ENCODE data around the gene TOR1B. TPM values are rescaled to one million over a fixed set of nuclear protein-coding genes. Genes with fewer than 3 reads are reported as not detected.

The TOR1B gene
- polyA plus RNA-seq, 3 donors from 2014 or later, result 23.2 to 45.1 (median 25.8) TPM

GRCh38 chr9:129849901-129850300, 46.9 kb downstream of the TOR1B start:
- Mint-ChIP-seq H3K9me3 (no peaks in the 10 kb centered on the region), H3K27me3 (ENCODE audit: low read depth in 3 of 3) (peaks cover 0 to 2% (median 2%) of the 10 kb centered on the region in 3 donors), H3K4me3 (no peak overlapping the region), H3K27ac (peak overlapping the region in 2 of 6 donors; percentile 9 to 31), H3K4me1 (peaks cover 26 to 36% of the 10 kb centered on the region in 2 donors), H3K36me3 (peaks cover 22 to 43% (median 38%) of the 10 kb centered on the region in 3 donors)
- DNase-seq, result no peak

GRCh38 chr9:129850821-129851550, 48.0 kb downstream of the TOR1B start:
- H3K27me3 Mint-ChIP-seq (ENCODE audit: low read depth in 3 of 3), result peaks cover 0 to 4% (median 2%) of the 10 kb centered on the region in 3 donors
- H3K4me1 Mint-ChIP-seq, result peaks cover 28 to 38% of the 10 kb centered on the region in 2 donors
- H3K4me3 Mint-ChIP-seq, result no peak overlapping the region
- H3K36me3 Mint-ChIP-seq, result peaks cover 29 to 51% (median 44%) of the 10 kb centered on the region in 3 donors
- no peak for DNase-seq
- H3K9me3 Mint-ChIP-seq, result no peaks in the 10 kb centered on the region
- H3K27ac Mint-ChIP-seq, result peak overlapping the region in 1 of 6 donors; percentile 12

- H3K4me3 Mint-ChIP-seq, result no peak overlapping the region
- H3K36me3 Mint-ChIP-seq, result peaks cover 30 to 57% (median 45%) of the 10 kb centered on the region in 3 donors
Observed at GRCh38 chr9:129851821-129852220, 48.8 kb downstream of the TOR1B start.

GRCh38 chr9:129852579-129852978, 49.6 kb downstream of the TOR1B start:
- H3K27ac Mint-ChIP-seq, result no peak overlapping the region

More at GRCh38 chr9:129851821-129852220, 48.8 kb downstream of the TOR1B start:
- DNase-seq, result no peak
- Mint-ChIP-seq H3K4me1 (peaks cover 33 to 46% of the 10 kb centered on the region in 2 donors), H3K27me3 (ENCODE audit: low read depth in 3 of 3) (peaks cover 0 to 4% (median 2%) of the 10 kb centered on the region in 3 donors), H3K27ac (peak overlapping the region in 1 of 6 donors; percentile 55), H3K9me3 (no peaks in the 10 kb centered on the region)

GRCh38 chr9:129853614-129854013, 50.6 kb downstream of the TOR1B start:
- DNase-seq, result no peak
- no peaks in the 10 kb centered on the region for H3K9me3 Mint-ChIP-seq
- H3K27me3 Mint-ChIP-seq (ENCODE audit: low read depth in 3 of 3), result peaks cover 2 to 4% (median 3%) of the 10 kb centered on the region in 3 donors
- peak overlapping the region in 3 of 5 donors; percentile 14 to 77 (median 45) for H3K4me3 Mint-ChIP-seq
- H3K4me1 Mint-ChIP-seq, result peaks cover 33 to 46% of the 10 kb centered on the region in 2 donors
- peaks cover 30 to 64% (median 50%) of the 10 kb centered on the region in 3 donors for H3K36me3 Mint-ChIP-seq
- H3K27ac Mint-ChIP-seq, result peak overlapping the region in 2 of 6 donors; percentile 28 to 60

More at GRCh38 chr9:129852579-129852978, 49.6 kb downstream of the TOR1B start:
- H3K27me3 Mint-ChIP-seq (ENCODE audit: low read depth in 3 of 3), result peaks cover 2 to 4% (median 2%) of the 10 kb centered on the region in 3 donors
- peaks cover 33 to 46% of the 10 kb centered on the region in 2 donors for H3K4me1 Mint-ChIP-seq
- H3K36me3 Mint-ChIP-seq, result peaks cover 30 to 56% (median 50%) of the 10 kb centered on the region in 3 donors
- H3K4me3 Mint-ChIP-seq, result no peak overlapping the region
- no peak for DNase-seq
- H3K9me3 Mint-ChIP-seq, result no peaks in the 10 kb centered on the region

- Mint-ChIP-seq H3K4me1 (peaks cover 33 to 44% of the 10 kb centered on the region in 2 donors), H3K36me3 (peaks cover 30 to 66% (median 50%) of the 10 kb centered on the region in 3 donors), H3K27me3 (ENCODE audit: low read depth in 3 of 3) (peaks cover 2 to 6% (median 4%) of the 10 kb centered on the region in 3 donors), H3K9me3 (no peaks in the 10 kb centered on the region), H3K27ac (peak overlapping the region; percentile 3 to 77 (median 46)), H3K4me3 (peak overlapping the region; percentile 15 to 77 (median 62))
- DNase-seq, result peak; percentile 43 to 55 (median 47)
Observed at GRCh38 chr9:129854588-129855110, 51.7 kb downstream of the TOR1B start.

GRCh38 chr9:129857207-129857606, 54.2 kb downstream of the TOR1B start:
- H3K27me3 Mint-ChIP-seq (ENCODE audit: low read depth in 3 of 3), result peaks cover 2 to 9% (median 4%) of the 10 kb centered on the region in 3 donors
- H3K36me3 Mint-ChIP-seq, result peaks cover 24 to 57% (median 39%) of the 10 kb centered on the region in 3 donors
- H3K27ac Mint-ChIP-seq, result peak overlapping the region in 1 of 6 donors; percentile 40
- H3K4me3 Mint-ChIP-seq, result no peak overlapping the region
- H3K9me3 Mint-ChIP-seq, result no peaks in the 10 kb centered on the region
- H3K4me1 Mint-ChIP-seq, result peaks cover 37 to 48% of the 10 kb centered on the region in 2 donors
- no peak for DNase-seq

GRCh38 chr9:129858167-129858962, 55.4 kb downstream of the TOR1B start:
- Mint-ChIP-seq H3K36me3 (peaks cover 19 to 55% (median 38%) of the 10 kb centered on the region in 3 donors), H3K27ac (peak overlapping the region in 3 of 6 donors; percentile 53 to 80 (median 62)), H3K4me3 (no peak overlapping the region), H3K9me3 (no peaks in the 10 kb centered on the region), H3K4me1 (peaks cover 46 to 54% of the 10 kb centered on the region in 2 donors), H3K27me3 (ENCODE audit: low read depth in 3 of 3) (peaks cover 2 to 9% (median 4%) of the 10 kb centered on the region in 3 donors)
- no peak for DNase-seq

Other genes with a start within 250 kb of the TOR1B start
- gene C9orf50, start 182.1 kb upstream of the TOR1B start, polyA plus RNA-seq, result not detected
- 10 to 100 TPM; 33.8 to 41.3 (median 35.8) TPM for gene NTMT1, start 177.0 kb upstream of the TOR1B start, polyA plus RNA-seq
- 10 to 100 TPM; 13.9 to 26.6 (median 19.9) TPM for gene ASB6, start 161.0 kb upstream of the TOR1B start, polyA plus RNA-seq
- gene PRRX2, start 137.5 kb upstream of the TOR1B start, polyA plus RNA-seq, result under 1 TPM in 1 of 3 donors, not detected in 2; 0.18 TPM
- gene PTGES, start 50.1 kb upstream of the TOR1B start, polyA plus RNA-seq, result not detected
- gene TOR1A, start 21.0 kb downstream of the TOR1B start, polyA plus RNA-seq, result 100 to 1,000 TPM in 2 of 3 donors, 10 to 100 TPM in 1; 89.3 to 131 (median 108) TPM
- 100 to 1,000 TPM; 147 to 196 (median 173) TPM for gene C9orf78, start 32.1 kb downstream of the TOR1B start, polyA plus RNA-seq
- 10 to 100 TPM; 21.6 to 51.8 (median 25.1) TPM for gene USP20, start 32.3 kb downstream of the TOR1B start, polyA plus RNA-seq
- gene FNBP1, start 240.0 kb downstream of the TOR1B start, polyA plus RNA-seq, result 100 to 1,000 TPM; 113 to 136 (median 135) TPM